IPS-18a (cell line): Measurements from ENCODE around the gene SSBP4.

ENCODE experiments used
- H3K27ac ChIP-seq: one replicate; pipeline ENCODE4 v1.5.1; 2013; ENCODE audit warnings: low read length
- H3K27me3 ChIP-seq: one replicate; pipeline ENCODE4 v1.6.1; 2013; ENCODE audit warnings: mild to moderate bottlenecking, low read length; ENCODE audit not compliant: control insufficient read depth, insufficient read depth
- H3K36me3 ChIP-seq: one replicate; pipeline ENCODE4 v1.6.1; 2013; ENCODE audit warnings: low read depth, low read length; ENCODE audit not compliant: control insufficient read depth
- H3K4me1 ChIP-seq: one replicate; pipeline ENCODE4 v1.6.1; 2013; ENCODE audit warnings: low read depth, low read length; ENCODE audit not compliant: control insufficient read depth
- H3K4me3 ChIP-seq: one replicate; pipeline ENCODE4 v1.5.1; 2013; ENCODE audit warnings: low read length
- H3K9ac ChIP-seq: one replicate; pipeline ENCODE4 v1.6.1; 2013; ENCODE audit warnings: mild to moderate bottlenecking, low read length, moderate library complexity
- H3K9me3 ChIP-seq: one replicate; pipeline ENCODE4 v1.6.1; 2013; ENCODE audit warnings: low read depth, low read length; ENCODE audit not compliant: control insufficient read depth

Gene SSBP4

GRCh38 chr19:18473003-18473705 lies 54.0 kb downstream of the SSBP4 start:
- no peak overlapping the region for H3K9ac ChIP-seq
- no peak overlapping the region for H3K27ac ChIP-seq
- H3K9me3 ChIP-seq, result no peaks in the 10 kb centered on the region
- no peak overlapping the region for H3K4me3 ChIP-seq
- H3K4me1 ChIP-seq, result no peaks in the 10 kb centered on the region
- H3K27me3 ChIP-seq, result no peaks in the 10 kb centered on the region
- no peaks in the 10 kb centered on the region for H3K36me3 ChIP-seq

GRCh38 chr19:18473706-18474087 lies 54.5 kb downstream of the SSBP4 start:
- H3K27me3 ChIP-seq, result no peaks in the 10 kb centered on the region
- H3K4me3 ChIP-seq, result no peak overlapping the region
- no peaks in the 10 kb centered on the region for H3K36me3 ChIP-seq
- H3K9me3 ChIP-seq, result no peaks in the 10 kb centered on the region
- no peak overlapping the region for H3K9ac ChIP-seq
- no peaks in the 10 kb centered on the region for H3K4me1 ChIP-seq
- no peak overlapping the region for H3K27ac ChIP-seq

GRCh38 chr19:18474366-18474887 lies 55.2 kb downstream of the SSBP4 start:
- Histone ChIP-seq H3K9ac (no peak overlapping the region), H3K27ac (no peak overlapping the region), H3K27me3 (no peaks in the 10 kb centered on the region), H3K9me3 (no peaks in the 10 kb centered on the region), H3K4me3 (no peak overlapping the region), H3K4me1 (no peaks in the 10 kb centered on the region), H3K36me3 (no peaks in the 10 kb centered on the region)

GRCh38 chr19:18475004-18475453 lies 55.8 kb downstream of the SSBP4 start:
- no peaks in the 10 kb centered on the region for H3K9me3 ChIP-seq
- no peak overlapping the region for H3K27ac ChIP-seq
- H3K27me3 ChIP-seq, result no peaks in the 10 kb centered on the region
- H3K36me3 ChIP-seq, result no peaks in the 10 kb centered on the region
- H3K4me1 ChIP-seq, result no peaks in the 10 kb centered on the region
- no peak overlapping the region for H3K4me3 ChIP-seq
- H3K9ac ChIP-seq, result no peak overlapping the region

- Histone ChIP-seq H3K4me3 (no peak overlapping the region), H3K9ac (no peak overlapping the region), H3K4me1 (no peaks in the 10 kb centered on the region)
These were observed 56.6 kb downstream of the SSBP4 start for GRCh38 chr19:18475762-18476331.

GRCh38 chr19:18476507-18477041 lies 57.4 kb downstream of the SSBP4 start:
- Histone ChIP-seq H3K27ac (no peak overlapping the region), H3K4me3 (no peak overlapping the region), H3K9me3 (no peaks in the 10 kb centered on the region), H3K4me1 (no peaks in the 10 kb centered on the region), H3K27me3 (no peaks in the 10 kb centered on the region), H3K36me3 (no peaks in the 10 kb centered on the region), H3K9ac (no peak overlapping the region)

More at GRCh38 chr19:18475762-18476331, 56.6 kb downstream of the SSBP4 start:
- no peak overlapping the region for H3K27ac ChIP-seq
- no peaks in the 10 kb centered on the region for H3K9me3 ChIP-seq
- no peaks in the 10 kb centered on the region for H3K36me3 ChIP-seq
- H3K27me3 ChIP-seq, result no peaks in the 10 kb centered on the region

GRCh38 chr19:18477042-18477779 lies 58.0 kb downstream of the SSBP4 start:
- Histone ChIP-seq H3K4me1 (no peaks in the 10 kb centered on the region), H3K9me3 (no peaks in the 10 kb centered on the region), H3K27me3 (no peaks in the 10 kb centered on the region), H3K36me3 (no peaks in the 10 kb centered on the region), H3K9ac (no peak overlapping the region), H3K27ac (no peak overlapping the region), H3K4me3 (no peak overlapping the region)

- Histone ChIP-seq H3K9me3 (no peaks in the 10 kb centered on the region), H3K27me3 (no peaks in the 10 kb centered on the region), H3K9ac (no peak overlapping the region), H3K27ac (no peak overlapping the region), H3K36me3 (no peaks in the 10 kb centered on the region), H3K4me1 (no peaks in the 10 kb centered on the region), H3K4me3 (no peak overlapping the region)
These were observed 58.8 kb downstream of the SSBP4 start for GRCh38 chr19:18477974-18478373.

GRCh38 chr19:18478545-18479311 lies 59.5 kb downstream of the SSBP4 start:
- H3K27ac ChIP-seq, result no peak overlapping the region
- H3K4me1 ChIP-seq, result no peaks in the 10 kb centered on the region
- no peak overlapping the region for H3K9ac ChIP-seq
- no peaks in the 10 kb centered on the region for H3K9me3 ChIP-seq
- H3K36me3 ChIP-seq, result no peaks in the 10 kb centered on the region
- no peak overlapping the region for H3K4me3 ChIP-seq
- H3K27me3 ChIP-seq, result no peaks in the 10 kb centered on the region

GRCh38 chr19:18480006-18480691 lies 61.0 kb downstream of the SSBP4 start:
- H3K27ac ChIP-seq, result no peak overlapping the region
- no peaks in the 10 kb centered on the region for H3K4me1 ChIP-seq
- H3K9ac ChIP-seq, result no peak overlapping the region
- H3K36me3 ChIP-seq, result no peaks in the 10 kb centered on the region
- H3K4me3 ChIP-seq, result no peak overlapping the region
- no peaks in the 10 kb centered on the region for H3K27me3 ChIP-seq
- no peaks in the 10 kb centered on the region for H3K9me3 ChIP-seq
